IPS-NIHi11 (cell line): ENCODE measurements around the gene ABTB2.

Experiments
- DNase-seq: peaks from one replicate; pipeline ENCODE4 v3.0.0; 2012; ENCODE audit warnings: mixed read lengths, low spot score

The ABTB2 gene

GRCh38 chr11:34341931-34342533, 15.8 kb downstream of the ABTB2 start:
- DNase-seq: no peak

GRCh38 chr11:34341096-34341495, 16.7 kb downstream of the ABTB2 start:
- no peak for DNase-seq

- DNase-seq: no peak
Observed at GRCh38 chr11:34340653-34341052, 17.2 kb downstream of the ABTB2 start.

GRCh38 chr11:34339149-34340064, 18.4 kb downstream of the ABTB2 start:
- no peak for DNase-seq

- DNase-seq: no peak
Observed at GRCh38 chr11:34337016-34337415, 20.8 kb downstream of the ABTB2 start.

GRCh38 chr11:34335801-34336200, 22.0 kb downstream of the ABTB2 start:
- no peak for DNase-seq

GRCh38 chr11:34335331-34335730, 22.5 kb downstream of the ABTB2 start:
- no peak for DNase-seq

GRCh38 chr11:34333787-34334186, 24.0 kb downstream of the ABTB2 start:
- DNase-seq: no peak

GRCh38 chr11:34332524-34332923, 25.3 kb downstream of the ABTB2 start:
- peak; percentile 41 for DNase-seq

GRCh38 chr11:34331736-34332135, 26.1 kb downstream of the ABTB2 start:
- DNase-seq: no peak

GRCh38 chr11:34331329-34331728, 26.5 kb downstream of the ABTB2 start:
- DNase-seq: no peak

- DNase-seq: no peak
Observed at GRCh38 chr11:34330653-34331052, 27.2 kb downstream of the ABTB2 start.

- no peak for DNase-seq
Observed at GRCh38 chr11:34329876-34330275, 27.9 kb downstream of the ABTB2 start.

GRCh38 chr11:34328632-34328910, 29.2 kb downstream of the ABTB2 start:
- no peak for DNase-seq

GRCh38 chr11:34327804-34328631, 29.8 kb downstream of the ABTB2 start:
- DNase-seq: no peak

GRCh38 chr11:34324466-34324865, 33.3 kb downstream of the ABTB2 start:
- DNase-seq: no peak

GRCh38 chr11:34323601-34324000, 34.2 kb downstream of the ABTB2 start:
- DNase-seq: no peak

- no peak for DNase-seq
Observed at GRCh38 chr11:34318111-34319037, 39.4 kb downstream of the ABTB2 start.

- DNase-seq: no peak
Observed at GRCh38 chr11:34317666-34318065, 40.1 kb downstream of the ABTB2 start.

GRCh38 chr11:34317036-34317360, 40.8 kb downstream of the ABTB2 start:
- no peak for DNase-seq

GRCh38 chr11:34316347-34317035, 41.3 kb downstream of the ABTB2 start:
- no peak for DNase-seq
